H1 (cell line): Measurements from ENCODE around the gene CHCHD6. TPM values are rescaled to one million over a fixed set of nuclear protein-coding genes. Genes with fewer than 3 reads are reported as not detected.

Source experiments
- CTCF ChIA-PET: fragments of 300-600 bp; sonication (Branson Sonifier 250); formaldehyde crosslinking; loops from one replicate; lab custom pipeline; 2021; ENCODE audit not compliant: partially characterized antibody; lab: Charles Lee
- POLR2A ChIA-PET: fragments of 300-600 bp; sonication (Branson Sonifier 250); formaldehyde crosslinking; loops from one replicate; lab custom pipeline; 2021; ENCODE audit warnings: inconsistent platforms; ENCODE audit not compliant: partially characterized antibody; lab: Charles Lee
- DNase-seq, 2 experiments: peaks; one replicate each; pipeline versions ENCODE4 v3.0.0 to v3.0.0-alpha.2; 2010 to 2022; ENCODE audit warnings: low spot score in 2 of 2, low read depth in 1 of 2, mixed read lengths in 1 of 2
- FAIRE-seq: peaks from 2 replicates; lab custom pipeline; 2011; peaks lifted over from hg19 to GRCh38; lab: Jason Lieb, UNC
- H2AFZ ChIP-seq: 2 replicates; pipeline ENCODE4 v1.8.1; 2012; ENCODE audit warnings: low read length, inconsistent platforms
- H2AK5ac ChIP-seq: 2 replicates; pipeline ENCODE4 v1.6.1; 2013; ENCODE audit warnings: low read depth, low read length
- H2BK120ac ChIP-seq: replicated peaks from 2 replicates; pipeline ENCODE3; 2013; ENCODE audit warnings: low read depth, low read length, inconsistent platforms
- H2BK12ac ChIP-seq: 2 replicates; pipeline ENCODE4 v1.6.1; 2013; ENCODE audit warnings: low read depth, low read length
- H2BK15ac ChIP-seq: 2 replicates; pipeline ENCODE4 v1.6.1; 2013; ENCODE audit warnings: low read length
- H2BK20ac ChIP-seq: 2 replicates; pipeline ENCODE4 v1.6.1; 2013; ENCODE audit warnings: low read length
- H2BK5ac ChIP-seq: 2 replicates; pipeline ENCODE4 v1.6.1; 2013; ENCODE audit warnings: low read depth, low read length
- H3K14ac ChIP-seq: 2 replicates; pipeline ENCODE4 v1.6.1; 2013; ENCODE audit warnings: inconsistent platforms; ENCODE audit not compliant: insufficient read length
- H3K18ac ChIP-seq: 2 replicates; pipeline ENCODE4 v1.6.1; 2013; ENCODE audit warnings: low read length; ENCODE audit errors: extremely low read depth
- H3K23ac ChIP-seq: 2 replicates; pipeline ENCODE4 v1.6.1; 2013; ENCODE audit warnings: inconsistent platforms; ENCODE audit not compliant: insufficient read length
- H3K23me2 ChIP-seq: 2 replicates; pipeline ENCODE4 v1.6.1; 2013; ENCODE audit warnings: low read depth, low read length
- H3K27ac ChIP-seq: 2 replicates; pipeline ENCODE4 v1.6.1; 2011; ENCODE audit warnings: low read depth, low read length, inconsistent platforms
- H3K27me3 ChIP-seq, 4 experiments: replicated peaks in 1 of 4; 1 replicate in 1 of 4; 2 replicates in 3 of 4; pipeline versions ENCODE4 v1.6.1 to v1.8.1; 2011 to 2013; ENCODE audit warnings: low read length in 3 of 4, mild to moderate bottlenecking in 3 of 4, inconsistent platforms in 2 of 4, mixed read lengths in 2 of 4, moderate library complexity in 1 of 4; ENCODE audit not compliant: control insufficient read depth in 3 of 4, insufficient read depth in 3 of 4; ENCODE audit errors: extremely low read depth in 1 of 4
- H3K36me3 ChIP-seq, 4 experiments: 2 replicates each; pipeline versions ENCODE4 v1.6.1 to v1.8.1; 2011 to 2013; ENCODE audit warnings: mild to moderate bottlenecking in 4 of 4, low read length in 3 of 4, moderate library complexity in 2 of 4, control low read depth in 1 of 4, inconsistent platforms in 1 of 4; ENCODE audit not compliant: insufficient read depth in 4 of 4, control insufficient read depth in 2 of 4
- H3K4ac ChIP-seq: replicated peaks from 2 replicates; pipeline ENCODE3; 2013; ENCODE audit warnings: low read length, low read depth, mixed read lengths, inconsistent platforms; ENCODE audit not compliant: insufficient read length
- H3K4me1 ChIP-seq, 4 experiments: replicated peaks in 1 of 4; 1 replicate in 1 of 4; 2 replicates in 3 of 4; pipeline versions ENCODE4 v1.6.1 to v1.8.1; 2011 to 2013; ENCODE audit warnings: low read length in 3 of 4, inconsistent platforms in 2 of 4, mixed read lengths in 1 of 4; ENCODE audit not compliant: insufficient read depth in 4 of 4, control insufficient read depth in 3 of 4
- H3K4me2 ChIP-seq, 2 experiments: 2 replicates each; pipeline versions ENCODE4 v1.6.1 to v1.8.1; 2011 to 2013; ENCODE audit warnings: low read depth in 2 of 2, low read length in 2 of 2, control low read depth in 1 of 2, inconsistent platforms in 1 of 2, mild to moderate bottlenecking in 1 of 2; ENCODE audit not compliant: insufficient read depth in 1 of 2
- H3K4me3 ChIP-seq, 4 experiments: fragments of 200-600, 300-600 bp in 1 of 4; sonication (generic), shearing (Covaris generic), sonication (Bioruptor Twin) in 1 of 4; 2 replicates each; pipeline versions ENCODE4 v1.5.1 to v1.8.1; 2011 to 2016; ENCODE audit warnings: low read length in 4 of 4, low read depth in 3 of 4, control low read depth in 2 of 4, inconsistent platforms in 2 of 4, mild to moderate bottlenecking in 2 of 4, mixed read lengths in 1 of 4, moderate library complexity in 1 of 4; ENCODE audit not compliant: insufficient read depth in 2 of 4; ENCODE audit errors: extremely low read depth in 1 of 4
- H3K56ac ChIP-seq: replicated peaks from 2 replicates; pipeline ENCODE3; 2013; ENCODE audit warnings: low read depth, mild to moderate bottlenecking, mixed read lengths, low read length, inconsistent platforms; ENCODE audit not compliant: insufficient read length
- H3K79me1 ChIP-seq: 2 replicates; pipeline ENCODE4 v1.6.1; 2013; ENCODE audit warnings: low read depth, low read length, control low read depth
- H3K79me2 ChIP-seq, 2 experiments: 2 replicates each; pipeline versions ENCODE4 v1.6.1 to v1.8.1; 2012 to 2013; ENCODE audit warnings: low read length in 2 of 2, mild to moderate bottlenecking in 2 of 2, inconsistent platforms in 1 of 2; ENCODE audit not compliant: insufficient read depth in 2 of 2, control insufficient read depth in 1 of 2
- H3K9ac ChIP-seq, 4 experiments: replicated peaks in 1 of 4; 1 replicate in 1 of 4; 2 replicates in 3 of 4; pipeline versions ENCODE4 v1.6.1 to v1.8.1; 2011 to 2013; ENCODE audit warnings: low read depth in 3 of 4, low read length in 3 of 4, control low read depth in 2 of 4, mild to moderate bottlenecking in 2 of 4, moderate library complexity in 2 of 4, inconsistent platforms in 1 of 4; ENCODE audit errors: extremely low read depth in 1 of 4
- H3K9me3 ChIP-seq, 2 experiments: 2 replicates each; pipeline versions ENCODE4 v1.6.1 to v1.8.1; 2012 to 2013; ENCODE audit warnings: mild to moderate bottlenecking in 2 of 2, moderate library complexity in 2 of 2, control low read depth in 1 of 2, inconsistent platforms in 1 of 2, low read depth in 1 of 2, low read length in 1 of 2, mixed read lengths in 1 of 2; ENCODE audit not compliant: insufficient read depth in 2 of 2
- H4K20me1 ChIP-seq, 2 experiments: replicated peaks in 1 of 2; 2 replicates each; pipeline versions ENCODE3 to v1.8.1; 2011 to 2013; ENCODE audit warnings: inconsistent platforms in 2 of 2, low read length in 2 of 2, mild to moderate bottlenecking in 1 of 2; ENCODE audit not compliant: insufficient read depth in 2 of 2, control insufficient read depth in 1 of 2
- H4K5ac ChIP-seq: 2 replicates; pipeline ENCODE4 v1.6.1; 2013; ENCODE audit warnings: low read length, low read depth, mixed read lengths, inconsistent platforms; ENCODE audit not compliant: insufficient read length
- H4K8ac ChIP-seq: 2 replicates; pipeline ENCODE4 v1.8.0; 2013; ENCODE audit warnings: mild to moderate bottlenecking, moderate library complexity, low read length, inconsistent platforms; ENCODE audit not compliant: insufficient read depth; ENCODE audit errors: extremely low read depth
- H4K91ac ChIP-seq: replicated peaks from 2 replicates; pipeline ENCODE3; 2013; ENCODE audit warnings: low read length, mixed read lengths, inconsistent platforms; ENCODE audit not compliant: insufficient read length
- BCL11A ChIP-seq, 2 experiments: IDR thresholded peaks; one replicate each; pipeline ENCODE4 v1.6.1; 2011; ENCODE audit warnings: low read depth in 2 of 2, low read length in 2 of 2, mild to moderate bottlenecking in 2 of 2
- CEBPB ChIP-seq: IDR thresholded peaks from 2 replicates; pipeline ENCODE4 v1.6.1; 2012; ENCODE audit warnings: low read depth, low read length
- RAD21 ChIP-seq, 2 experiments: IDR thresholded peaks in 1 of 2; conservative IDR thresholded peaks in 1 of 2; 2 replicates each; pipeline ENCODE4 v1.6.1; 2011; ENCODE audit warnings: low read depth in 2 of 2, low read length in 2 of 2, improper control_type of control experiment in 1 of 2, inconsistent platforms in 1 of 2, mild to moderate bottlenecking in 1 of 2, moderate library complexity in 1 of 2
- RFX5 ChIP-seq: IDR thresholded peaks from 2 replicates; pipeline ENCODE4 v1.6.1; 2011; ENCODE audit warnings: low read depth, low read length, improper control_type of control experiment, borderline replicate concordance
- RNF2 ChIP-seq: fragments of 200-900, 300-1000 bp; sonication (generic); IDR thresholded peaks from 2 replicates; pipeline ENCODE4 v1.7.1; 2016; ENCODE audit warnings: borderline replicate concordance, low read depth, mild to moderate bottlenecking, antibody characterized with exemption, low read length; ENCODE audit not compliant: poor library complexity, severe bottlenecking; ENCODE audit errors: missing control alignments
- whole genome bisulfite sequencing, 2 experiments: shearing (Covaris generic) in 1 of 2; methylation state at CpG; one replicate each; pipeline versions ENCODE4 v1.1.6 to v1.1.7; 2013 to 2015; ENCODE audit warnings: low lambda C conversion rate in 2 of 2, mixed read lengths in 2 of 2, inconsistent platforms in 1 of 2, low coverage in 1 of 2, missing lambda C conversion rate in 1 of 2; ENCODE audit not compliant: insufficient replicate concordance in 2 of 2, insufficient coverage in 1 of 2, insufficient read length in 1 of 2; ENCODE audit errors: extremely low coverage in 1 of 2, missing lambda C conversion rate in 1 of 2; 5-methylcytosine and 5-hydroxymethylcytosine counted together
- polyA plus RNA-seq, 7 experiments: library from polyadenylated mRNA; depleted of rRNA in 3 of 7; stranded (reverse) in 5 of 7; unstranded in 2 of 7; fragments of >200 nt in 5 of 7; fragments of 200-250 nt in 2 of 7; gene quantifications; 1 replicate in 5 of 7; 2 replicates in 1 of 7; 4 replicates in 1 of 7; pipeline versions ENCODE4 v1.2.1 to v1.2.3, GENCODE V29; 2011 to 2013; ENCODE audit warnings: missing spikeins in 2 of 7, mixed read lengths in 2 of 7
- total RNA-seq: library from RNA; stranded (reverse); fragmentation: NEBNext Ultra II Directional; extraction: Animal tissue kit (Norgen Biotek cat#: 25700); gene quantifications from 2 replicates; pipeline ENCODE4 v1.2.1, GENCODE V29; 2021

The CHCHD6 gene
- total and polyA plus RNA-seq, 2 of the 8 experiments (the other 6 are each of a cell fraction or from before 2014, with no cell fraction given), result 32.4 to 37.6 TPM

DNA sequence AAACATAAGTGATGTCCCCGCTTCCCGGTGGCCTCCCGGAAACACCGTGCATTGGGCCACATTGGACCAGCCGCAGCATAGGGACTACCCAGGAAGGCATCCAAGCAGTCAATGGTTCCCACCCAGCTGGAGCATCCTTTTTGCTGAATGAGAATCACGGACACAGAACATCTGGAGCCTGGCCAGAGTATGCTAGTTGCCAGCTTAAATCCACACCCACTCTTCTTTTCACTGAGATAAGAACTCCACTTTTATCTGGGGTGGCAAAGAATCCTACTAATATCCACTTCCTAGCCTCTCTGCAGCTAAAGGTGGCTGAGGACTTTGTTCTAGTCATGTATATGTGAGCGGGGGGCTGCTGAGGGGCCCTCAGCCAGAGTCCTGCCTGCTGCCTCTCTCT, 183.6 kb downstream of the CHCHD6 start:
- 95% methylated on average over 7 of the region's 7 CpGs; no CpG with 5 or more reads in 1 of the 2 experiments for WGBS, 2 experiments
- H3K4me2 ChIP-seq, result no peak overlapping the region
- no peak overlapping the region for H2BK120ac ChIP-seq
- POLR2A ChIA-PET, result no interaction called here
- H3K23me2 ChIP-seq, result no peaks in the 10 kb centered on the region
- H3K14ac ChIP-seq, result no peak overlapping the region
- no peak overlapping the region for H3K4ac ChIP-seq
- H3K18ac ChIP-seq, result no peak overlapping the region
- DNase-seq (no peak), FAIRE-seq (no peak)
- no peak overlapping the region for H2BK12ac ChIP-seq
- H3K9ac ChIP-seq, result no peak overlapping the region
- no peak overlapping the region for H3K23ac ChIP-seq
- H3K27me3 ChIP-seq, result no peaks in the 10 kb centered on the region
- H2AFZ ChIP-seq, result no peak overlapping the region
- H2BK5ac ChIP-seq, result no peak overlapping the region
- no peak overlapping the region for H4K5ac ChIP-seq
- no peaks in the 10 kb centered on the region for H3K9me3 ChIP-seq
- H4K91ac ChIP-seq, result no peak overlapping the region
- H2BK20ac ChIP-seq, result no peak overlapping the region
- H2AK5ac ChIP-seq, result no peak overlapping the region
- H3K56ac ChIP-seq, result no peak overlapping the region
- no peaks in the 10 kb centered on the region; a peak in 1 of 8 replicates for H3K36me3 ChIP-seq
- H3K4me3 ChIP-seq, result no peak overlapping the region
- no peak overlapping the region for H2BK15ac ChIP-seq
- no peaks in the 10 kb centered on the region for H4K20me1 ChIP-seq
- no peaks in the 10 kb centered on the region; a peak in 1 of 7 replicates for H3K4me1 ChIP-seq
- no peak overlapping the region for H4K8ac ChIP-seq
- H3K79me1 ChIP-seq, result no peaks in the 10 kb centered on the region; the same call in 1 of the 2 replicates
- H3K79me2 ChIP-seq, result no peaks in the 10 kb centered on the region
- no peak overlapping the region for H3K27ac ChIP-seq
- CTCF ChIA-PET, result interaction anchor here (1.3 to 1.6 kb wide), 3 partner anchors 9 to 23 kb away, joined by 3 to 5 read pairs (median 3); no protein-coding TSS in a partner anchor
- no peak for TF ChIP-seq BCL11A (IDR thresholded peaks at IDR 0.05; ENCODE audit: low read depth in 2 of 2, low read length in 2 of 2)
- no peak for TF ChIP-seq RAD21 (IDR thresholded peaks at IDR 0.05 in 1 of 2, conservative IDR thresholded peaks at IDR 0.05 in 1 of 2; ENCODE audit: low read depth in 2 of 2, low read length in 2 of 2)
- no peak for TF ChIP-seq CEBPB
- TF ChIP-seq RNF2, result no peak
- no peak for TF ChIP-seq RFX5
